Adrenal gland (tissue), 12 donors: ENCODE measurements around the gene SACM1L. TPM values are rescaled to one million over a fixed set of nuclear protein-coding genes. Genes with fewer than 3 reads are reported as not detected.

Experiments used
- DNase-seq, 7 donors: peaks; one replicate each; pipeline ENCODE4 v3.0.0-alpha.2; 2019 to 2020
- H3K27ac ChIP-seq, 5 donors: fragments of 200-600 bp; sonication (generic) in 4 of 5; 1 replicate in 3 of 5; 2 replicates in 2 of 5; pipeline versions ENCODE4 v1.5.1 to v1.8.0; 2016 to 2020; ENCODE audit warnings: mild to moderate bottlenecking in 1 of 5
- H3K27me3 ChIP-seq: fragments of 200-600 bp; 2 replicates; pipeline ENCODE4 v1.8.0; 2021
- H3K36me3 ChIP-seq, 2 donors: fragments of 200-600 bp; replicated peaks in 1 of 2; 1 replicate in 1 of 2; 2 replicates in 1 of 2; pipeline versions ENCODE4 v1.5.1 to v1.8.0; 2018 to 2022
- H3K4me1 ChIP-seq, 2 donors: fragments of 200-600 bp; replicated peaks in 1 of 2; 1 replicate in 1 of 2; 2 replicates in 1 of 2; pipeline versions ENCODE4 v1.5.1 to v1.8.0; 2018 to 2021
- H3K4me3 ChIP-seq, 4 donors: fragments of 200-600 bp; sonication (generic) in 3 of 4; one replicate each; pipeline ENCODE4 v1.5.1; 2016 to 2018
- H3K9me3 ChIP-seq, 3 donors: fragments of 200-600 bp; sonication (generic) in 1 of 3; replicated peaks in 1 of 3; 1 replicate in 2 of 3; 2 replicates in 1 of 3; pipeline versions ENCODE4 v1.5.1 to v1.8.0; 2016 to 2021
- POLR2A ChIP-seq, 2 donors: fragments of 450-650 bp; IDR thresholded peaks; one replicate each; pipeline ENCODE4 v1.6.1; 2017; ENCODE audit warnings: antibody characterized with exemption in 2 of 2, mild to moderate bottlenecking in 2 of 2, moderate library complexity in 1 of 2
- WGBS, 4 donors: extraction: QIAGEN DNeasy Blood & Tissue Kit in 2 of 4; methylation state at CpG; one replicate each; pipeline versions ENCODE4 v1.1.5 to v1.1.7; 2013 to 2017; 5-methylcytosine and 5-hydroxymethylcytosine counted together
- intact Hi-C, 2 donors: fragments of 100-400 bp; cut with DNase I; formaldehyde crosslinking; loops; one replicate each; pipeline versions ENCODE4 v1.14.1 to v1.15.0; 2022 to 2023
- polyA plus RNA-seq, 3 donors: library from polyadenylated mRNA; stranded (reverse); fragments of 200-250 nt in 2 of 3; fragments of 350-450 nt in 1 of 3; fragmentation: Illumina TruSeq in 1 of 3; extraction: RNeasy Lipid Tissue Mini Kit (QIAGEN cat#74804) in 1 of 3; gene quantifications; one replicate each; pipeline ENCODE4 v1.2.3, GENCODE V29; 2013 to 2014
- total RNA-seq, 9 donors: library from RNA; depleted of rRNA in 4 of 9; stranded (reverse); fragments of >200 nt in 4 of 9; fragments of 120-200 nt in 1 of 9; fragmentation: NEBNext Ultra II Directional in 1 of 9; extraction: Animal tissue kit (Norgen Biotek cat#: 25700) in 1 of 9; gene quantifications; one replicate each; pipeline versions ENCODE4 v1.1.0 to v1.2.4, GENCODE V29; 2013 to 2023
- TF ChIP-seq, protein P1 (sequence below), 6 experiments: fragments of 450-650 bp in 4 of 6; fragments of 200-600 bp in 2 of 6; sonication (generic) in 1 of 6; IDR thresholded peaks; 1 replicate in 5 of 6; 2 replicates in 1 of 6; pipeline versions ENCODE4 v1.5.1 to v1.8.0; 2016 to 2021; ENCODE audit warnings: antibody characterized with exemption in 6 of 6, mild to moderate bottlenecking in 2 of 6, moderate library complexity in 1 of 6
- donor health status: healthy with polysubstance abuse.
- donor health status: Bipolar disorder and iron deficiency.
- donor health status: DM: yes; HTN: yes; CAD: no.
- donor health status: DM: no; HTN: no; CAD: no.
- donor health status: DM: no; HTN: no; CAD: no.
- donor health status: DM: yes; HTN: yes; CAD: no.

Gene SACM1L
- total and polyA plus RNA-seq, 12 donors = 22.5 to 63.2 (median 44.8) TPM

DNA sequence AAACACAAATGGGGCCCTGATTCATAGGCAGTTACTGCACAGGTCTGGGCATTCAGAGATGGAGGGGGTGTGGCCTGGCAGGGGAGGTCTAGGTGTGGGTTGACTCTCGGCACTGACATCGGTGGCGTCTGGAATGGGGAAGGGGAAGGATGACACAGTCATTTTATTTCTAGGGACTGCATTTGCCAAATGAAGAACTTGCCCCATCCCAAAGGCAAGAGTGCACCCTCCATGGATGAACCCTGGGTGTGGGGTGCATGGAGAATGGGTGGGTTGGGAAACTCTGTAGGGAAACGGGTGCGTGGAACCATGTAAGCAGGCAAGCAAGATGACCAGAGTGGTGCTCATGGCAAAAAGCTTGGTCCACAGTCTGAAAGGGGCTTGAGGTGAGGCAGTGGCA, 82.6 kb downstream of the SACM1L start:
- Histone ChIP-seq H3K27ac (no peak overlapping the region), H3K9me3 (no peaks in the 10 kb centered on the region), H3K4me1 (no peaks in the 10 kb centered on the region), H3K4me3 (no peak overlapping the region), H3K27me3 (no peaks in the 10 kb centered on the region), H3K36me3 (no peaks in the 10 kb centered on the region)
- intact Hi-C loops = no loop called here
- WGBS, 4 donors = 81 to 96% (median 88%) methylated on average over 5 of the region's 5 CpGs
- TF ChIP-seq POLR2A (IDR thresholded peaks at IDR 0.05) = no peak
- TF ChIP-seq, protein P1, sequence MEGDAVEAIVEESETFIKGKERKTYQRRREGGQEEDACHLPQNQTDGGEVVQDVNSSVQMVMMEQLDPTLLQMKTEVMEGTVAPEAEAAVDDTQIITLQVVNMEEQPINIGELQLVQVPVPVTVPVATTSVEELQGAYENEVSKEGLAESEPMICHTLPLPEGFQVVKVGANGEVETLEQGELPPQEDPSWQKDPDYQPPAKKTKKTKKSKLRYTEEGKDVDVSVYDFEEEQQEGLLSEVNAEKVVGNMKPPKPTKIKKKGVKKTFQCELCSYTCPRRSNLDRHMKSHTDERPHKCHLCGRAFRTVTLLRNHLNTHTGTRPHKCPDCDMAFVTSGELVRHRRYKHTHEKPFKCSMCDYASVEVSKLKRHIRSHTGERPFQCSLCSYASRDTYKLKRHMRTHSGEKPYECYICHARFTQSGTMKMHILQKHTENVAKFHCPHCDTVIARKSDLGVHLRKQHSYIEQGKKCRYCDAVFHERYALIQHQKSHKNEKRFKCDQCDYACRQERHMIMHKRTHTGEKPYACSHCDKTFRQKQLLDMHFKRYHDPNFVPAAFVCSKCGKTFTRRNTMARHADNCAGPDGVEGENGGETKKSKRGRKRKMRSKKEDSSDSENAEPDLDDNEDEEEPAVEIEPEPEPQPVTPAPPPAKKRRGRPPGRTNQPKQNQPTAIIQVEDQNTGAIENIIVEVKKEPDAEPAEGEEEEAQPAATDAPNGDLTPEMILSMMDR (IDR thresholded peaks at IDR 0.05) = no peak
- peak in 2 of 7 donors; percentile 2 to 21 for DNase-seq

DNA sequence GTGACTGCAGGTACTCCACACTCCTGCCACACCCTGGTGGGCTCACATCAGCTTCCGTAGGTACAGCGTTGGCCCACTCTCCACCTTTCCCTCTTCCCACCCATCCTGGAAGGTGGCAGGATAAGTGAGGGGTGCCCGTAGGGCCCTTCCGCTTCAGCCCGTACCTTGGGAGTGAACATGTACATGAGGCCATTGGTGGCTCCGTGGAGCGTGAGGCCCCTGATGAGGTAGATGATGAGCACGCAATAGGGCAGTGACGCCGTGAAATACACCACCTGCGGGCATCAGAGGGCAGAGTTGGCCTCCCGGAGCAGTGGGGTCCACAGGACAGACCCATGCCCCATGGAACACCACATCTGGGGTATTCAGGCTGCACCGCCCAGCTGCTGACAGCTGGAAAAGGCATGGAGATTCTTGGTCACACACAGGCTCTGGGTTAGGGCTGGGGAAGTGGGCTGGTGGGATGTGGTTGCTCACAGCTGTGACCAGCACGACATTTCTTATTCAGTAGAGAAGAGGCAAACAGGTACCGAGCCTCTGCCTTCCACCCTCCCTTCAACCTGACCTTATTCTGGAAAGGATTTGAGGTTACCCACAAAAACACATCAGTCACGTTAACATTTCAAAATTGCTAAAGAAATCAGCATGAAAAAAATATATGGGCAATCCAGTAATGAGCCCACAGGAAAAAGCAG, 83.3 kb downstream of the SACM1L start:
- WGBS, 4 donors = 87 to 93% (median 89%) methylated on average over 13 to 16 of the region's 16 CpGs

DNA sequence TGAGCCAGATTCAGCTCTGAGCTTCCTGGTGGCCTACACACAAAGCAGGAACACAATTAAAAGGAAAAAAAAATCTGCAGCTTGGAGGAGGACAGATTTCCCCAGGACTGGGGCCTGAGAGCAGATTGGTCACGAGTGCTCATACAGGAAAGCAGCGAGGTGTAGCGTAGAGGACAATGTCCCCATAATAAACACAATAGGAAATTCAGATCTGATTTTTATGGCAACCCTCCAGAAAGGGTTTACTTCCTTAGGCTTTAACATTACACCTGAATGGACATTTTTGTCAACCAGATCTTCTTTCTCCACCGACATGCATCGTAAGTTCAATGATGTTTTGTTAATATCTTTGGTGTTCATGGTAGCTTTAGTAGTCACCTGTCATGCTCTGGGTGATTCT, 83.9 kb downstream of the SACM1L start:
- 86 to 89% (median 88%) methylated on average over 5 of the region's 5 CpGs for WGBS, 4 donors
- H3K36me3 ChIP-seq = no peaks in the 10 kb centered on the region
- no peak overlapping the region for H3K4me3 ChIP-seq
- H3K27me3 ChIP-seq = no peaks in the 10 kb centered on the region
- no peak for TF ChIP-seq POLR2A (IDR thresholded peaks at IDR 0.05)
- TF ChIP-seq, protein P1 (IDR thresholded peaks at IDR 0.05) = no peak
- H3K4me1 ChIP-seq = no peaks in the 10 kb centered on the region
- no peaks in the 10 kb centered on the region for H3K9me3 ChIP-seq
- intact Hi-C loops = no loop called here
- DNase-seq = peak in 2 of 7 donors; percentile 2 to 3
- H3K27ac ChIP-seq = no peak overlapping the region

More for the DNA sequence above, 83.3 kb downstream of the SACM1L start:
- Histone ChIP-seq H3K9me3 (no peaks in the 10 kb centered on the region), H3K36me3 (no peaks in the 10 kb centered on the region), H3K4me3 (no peak overlapping the region), H3K4me1 (no peaks in the 10 kb centered on the region), H3K27me3 (no peaks in the 10 kb centered on the region), H3K27ac (no peak overlapping the region)
- intact Hi-C loops = no loop called here
- peak in 3 of 7 donors; percentile 5 to 29 (median 8) for DNase-seq
- no peak for TF ChIP-seq POLR2A (IDR thresholded peaks at IDR 0.05)
- TF ChIP-seq, protein P1 (IDR thresholded peaks at IDR 0.05) = no peak

DNA sequence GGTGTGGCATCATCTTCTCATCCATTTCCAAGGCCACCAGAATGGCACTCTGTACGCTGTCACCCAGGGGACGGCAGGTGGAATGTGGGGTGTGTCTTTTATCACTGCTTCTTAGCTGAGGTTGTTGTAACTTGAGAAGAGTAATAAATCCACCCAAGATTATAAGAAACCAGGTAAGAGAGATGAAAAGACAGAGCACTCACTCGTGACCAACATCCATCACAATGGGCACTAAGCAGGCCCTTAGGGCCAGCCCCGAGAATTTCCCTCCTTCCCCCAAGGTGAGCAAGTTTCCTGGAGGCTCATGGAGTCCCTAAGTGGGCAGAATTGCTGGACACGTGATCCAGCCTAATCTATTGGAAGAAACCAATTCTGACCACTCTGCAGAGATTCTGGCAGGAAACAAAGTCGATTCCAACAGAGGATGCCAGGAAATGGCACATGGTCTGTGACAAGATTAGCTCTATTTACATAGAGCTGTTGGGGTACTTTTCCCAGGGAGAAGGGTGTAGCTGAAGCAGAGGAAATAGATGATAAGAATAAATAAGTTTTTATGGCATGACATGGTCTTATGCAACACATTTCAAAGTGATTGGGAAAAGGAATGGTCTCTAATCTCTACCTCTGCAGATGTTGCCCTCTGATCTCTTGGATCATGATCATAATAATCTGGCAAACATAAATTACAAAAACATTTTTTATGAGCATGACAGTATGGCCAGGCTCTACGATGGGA, 84.7 kb downstream of the SACM1L start:
- H3K27ac ChIP-seq = no peak overlapping the region
- no peaks in the 10 kb centered on the region for H3K9me3 ChIP-seq
- no peak overlapping the region for H3K4me3 ChIP-seq
- H3K27me3 ChIP-seq = no peaks in the 10 kb centered on the region
- intact Hi-C loops = no loop called here
- peak in 3 of 7 donors; percentile 5 to 14 (median 6) for DNase-seq
- WGBS, 4 donors = 54 to 60% (median 59%) methylated on average over 7 of the region's 7 CpGs
- H3K36me3 ChIP-seq = no peaks in the 10 kb centered on the region
- TF ChIP-seq, protein P1 (IDR thresholded peaks at IDR 0.05) = no peak
- TF ChIP-seq POLR2A (IDR thresholded peaks at IDR 0.05) = no peak
- H3K4me1 ChIP-seq = no peaks in the 10 kb centered on the region
